Left lung (tissue), 10 donors: Measurements from ENCODE around the gene TXNRD2. TPM values are rescaled to one million over a fixed set of nuclear protein-coding genes. Genes with fewer than 3 reads are reported as not detected.
A peak's percentile ranks its signal among the peaks of the same experiment; 100 is the strongest.

Experiments used
- ATAC-seq: fragments of 200-7000 bp; cut with Tn5 transposase; one replicate; pipeline ENCODE4 v1.9.1; 2020; ENCODE audit warnings: moderate library complexity
- DNase-seq, 4 donors: peaks; one replicate each; pipeline ENCODE4 v3.0.0-alpha.2; 2013 to 2020
- H3K27ac ChIP-seq, 2 donors: fragments of 200-600 bp; sonication (generic) in 1 of 2; one replicate each; pipeline versions ENCODE4 v1.5.0 to v1.8.0; 2020 to 2021
- H3K27me3 ChIP-seq, 2 donors: fragments of 200-600 bp; sonication (generic) in 1 of 2; one replicate each; pipeline versions ENCODE4 v1.5.0 to v1.8.0; 2020 to 2021
- H3K36me3 ChIP-seq, 2 donors: fragments of 200-600 bp; sonication (generic) in 1 of 2; one replicate each; pipeline versions ENCODE4 v1.5.0 to v1.8.0; 2020 to 2021
- H3K4me1 ChIP-seq, 2 donors: fragments of 200-600 bp; one replicate each; pipeline ENCODE4 v1.8.0; 2021
- H3K4me3 ChIP-seq, 2 donors: fragments of 200-600 bp; sonication (generic) in 1 of 2; one replicate each; pipeline versions ENCODE4 v1.5.0 to v1.8.0; 2020 to 2021; ENCODE audit warnings: mild to moderate bottlenecking in 1 of 2
- H3K9me3 ChIP-seq, 2 donors: fragments of 200-600 bp; sonication (generic) in 1 of 2; one replicate each; pipeline versions ENCODE4 v1.5.0 to v1.8.0; 2020 to 2021
- intact Hi-C, 2 donors: fragments of 100-400 bp; cut with DNase I; formaldehyde crosslinking; loops; one replicate each; pipeline versions ENCODE4 v1.11.2 to v1.14.2; 2022
- polyA plus RNA-seq, 6 donors: library from polyadenylated mRNA; unstranded; fragments of 120-200 nt; gene quantifications; one replicate each; pipeline ENCODE4 v1.2.1, GENCODE V29; 2013; ENCODE audit not compliant: insufficient read length in 6 of 6
- total RNA-seq, 2 donors: library from RNA; stranded (reverse); fragmentation: NEBNext Ultra II Directional; extraction: Animal tissue kit (Norgen Biotek cat#: 25700); gene quantifications; one replicate each; pipeline ENCODE4 v1.2.1, GENCODE V29; 2021
- TF ChIP-seq, protein P1 (sequence below), 2 donors: fragments of 200-600 bp; sonication (generic) in 1 of 2; IDR thresholded peaks; one replicate each; pipeline versions ENCODE4 v1.5.0 to v1.8.0; 2021; ENCODE audit warnings: antibody characterized with exemption in 2 of 2
- donor health status: DM: no; HTN: yes; CAD: no.
- donor health status: DM: no; HTN: no; CAD: no.

TXNRD2 gene
- total and polyA plus RNA-seq, 8 donors, result 17.6 to 42.8 (median 22.2) TPM

DNA sequence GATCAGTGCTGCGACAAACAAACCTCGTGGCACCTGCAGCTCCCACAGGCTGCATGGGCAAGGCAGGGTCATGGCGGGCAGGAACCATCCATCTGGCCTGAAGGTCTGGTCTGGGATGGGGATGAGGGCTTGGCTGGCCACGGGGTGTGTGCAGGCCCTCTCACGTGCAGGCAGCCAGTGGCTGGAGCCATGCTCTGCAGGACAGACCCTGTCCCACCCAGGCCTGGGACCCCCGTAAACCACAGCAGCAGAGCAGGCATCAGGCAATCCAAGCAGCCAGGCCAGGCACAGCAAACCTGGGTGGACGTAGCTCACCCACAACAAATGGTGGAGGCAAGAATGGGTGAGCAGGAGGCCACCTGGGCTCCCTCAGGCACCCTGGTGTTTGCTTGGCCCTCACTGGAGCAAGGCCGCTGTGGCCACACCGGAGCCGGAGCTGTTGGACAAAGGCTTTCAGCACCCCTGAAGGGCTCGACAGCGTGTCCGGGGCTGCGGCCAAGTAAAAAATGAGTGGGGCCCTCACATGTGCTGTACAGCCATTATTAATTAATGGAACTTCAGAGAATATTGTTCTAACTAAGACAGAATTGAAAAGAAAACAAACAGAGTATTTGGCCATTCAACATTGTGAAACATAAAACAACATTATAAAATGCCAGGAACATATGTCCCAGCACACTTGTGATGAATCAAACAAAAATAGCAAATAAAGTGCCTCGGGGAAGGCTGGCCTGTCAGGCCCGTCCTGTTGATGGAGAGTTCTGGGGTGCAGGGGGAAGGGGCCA lies 63.0 kb downstream of the TXNRD2 start:
- Histone ChIP-seq H3K27me3 (no peaks in the 10 kb centered on the region), H3K4me1 (peaks cover 15 to 39% of the 10 kb centered on the region in 2 donors), H3K9me3 (no peaks in the 10 kb centered on the region), H3K4me3 (no peak overlapping the region), H3K27ac (no peak overlapping the region), H3K36me3 (peaks cover 0 to 34% of the 10 kb centered on the region in 2 donors)
- TF ChIP-seq, protein P1, sequence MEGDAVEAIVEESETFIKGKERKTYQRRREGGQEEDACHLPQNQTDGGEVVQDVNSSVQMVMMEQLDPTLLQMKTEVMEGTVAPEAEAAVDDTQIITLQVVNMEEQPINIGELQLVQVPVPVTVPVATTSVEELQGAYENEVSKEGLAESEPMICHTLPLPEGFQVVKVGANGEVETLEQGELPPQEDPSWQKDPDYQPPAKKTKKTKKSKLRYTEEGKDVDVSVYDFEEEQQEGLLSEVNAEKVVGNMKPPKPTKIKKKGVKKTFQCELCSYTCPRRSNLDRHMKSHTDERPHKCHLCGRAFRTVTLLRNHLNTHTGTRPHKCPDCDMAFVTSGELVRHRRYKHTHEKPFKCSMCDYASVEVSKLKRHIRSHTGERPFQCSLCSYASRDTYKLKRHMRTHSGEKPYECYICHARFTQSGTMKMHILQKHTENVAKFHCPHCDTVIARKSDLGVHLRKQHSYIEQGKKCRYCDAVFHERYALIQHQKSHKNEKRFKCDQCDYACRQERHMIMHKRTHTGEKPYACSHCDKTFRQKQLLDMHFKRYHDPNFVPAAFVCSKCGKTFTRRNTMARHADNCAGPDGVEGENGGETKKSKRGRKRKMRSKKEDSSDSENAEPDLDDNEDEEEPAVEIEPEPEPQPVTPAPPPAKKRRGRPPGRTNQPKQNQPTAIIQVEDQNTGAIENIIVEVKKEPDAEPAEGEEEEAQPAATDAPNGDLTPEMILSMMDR (IDR thresholded peaks at IDR 0.05), result no peak
- ATAC-seq (no peak), DNase-seq (peak in 1 of 4 donors; percentile 73)
- intact Hi-C loops, result no loop called here

DNA sequence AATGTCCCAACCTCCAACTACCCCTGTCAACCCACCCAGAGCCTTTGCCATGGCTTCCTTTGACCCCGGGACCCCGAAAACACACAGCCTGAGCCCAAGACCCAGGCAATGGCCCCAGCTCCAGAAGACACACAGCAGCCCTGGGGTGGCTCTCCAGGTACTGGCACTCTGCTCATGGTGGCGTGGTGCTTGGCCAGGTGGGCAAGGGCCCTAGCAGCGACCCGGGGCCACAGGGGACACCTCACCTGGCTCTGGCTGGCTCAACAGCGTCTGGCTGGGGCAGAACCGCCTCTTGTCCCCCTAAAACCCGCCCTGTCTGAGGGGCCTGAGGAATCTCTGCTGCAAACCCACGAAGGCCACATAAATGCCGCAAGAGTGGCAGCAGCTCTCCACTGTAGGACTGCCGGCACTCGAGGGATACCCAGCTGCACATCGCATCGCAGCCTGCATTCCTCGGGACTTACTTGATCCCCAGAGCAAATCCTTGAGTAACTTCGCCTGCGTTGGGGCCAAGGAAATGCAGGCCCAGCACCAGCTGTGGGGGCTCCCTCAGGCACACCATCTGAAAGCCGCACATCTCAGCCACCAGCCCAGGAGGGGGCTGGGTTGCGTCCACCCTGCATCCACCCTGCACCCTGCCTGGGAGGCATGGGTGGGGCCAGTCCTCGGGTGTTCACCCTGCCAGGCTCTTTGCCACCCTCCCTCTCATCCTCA lies 63.8 kb downstream of the TXNRD2 start:
- Histone ChIP-seq H3K36me3 (peaks cover 0 to 30% of the 10 kb centered on the region in 2 donors), H3K27ac (no peak overlapping the region), H3K27me3 (no peaks in the 10 kb centered on the region), H3K4me3 (no peak overlapping the region), H3K9me3 (no peaks in the 10 kb centered on the region), H3K4me1 (peaks cover 16 to 40% of the 10 kb centered on the region in 2 donors)
- intact Hi-C loops, result no loop called here
- DNase-seq, result peak in 1 of 4 donors; percentile 61
- TF ChIP-seq, protein P1 (IDR thresholded peaks at IDR 0.05), result no peak
- ATAC-seq, result no peak

DNA sequence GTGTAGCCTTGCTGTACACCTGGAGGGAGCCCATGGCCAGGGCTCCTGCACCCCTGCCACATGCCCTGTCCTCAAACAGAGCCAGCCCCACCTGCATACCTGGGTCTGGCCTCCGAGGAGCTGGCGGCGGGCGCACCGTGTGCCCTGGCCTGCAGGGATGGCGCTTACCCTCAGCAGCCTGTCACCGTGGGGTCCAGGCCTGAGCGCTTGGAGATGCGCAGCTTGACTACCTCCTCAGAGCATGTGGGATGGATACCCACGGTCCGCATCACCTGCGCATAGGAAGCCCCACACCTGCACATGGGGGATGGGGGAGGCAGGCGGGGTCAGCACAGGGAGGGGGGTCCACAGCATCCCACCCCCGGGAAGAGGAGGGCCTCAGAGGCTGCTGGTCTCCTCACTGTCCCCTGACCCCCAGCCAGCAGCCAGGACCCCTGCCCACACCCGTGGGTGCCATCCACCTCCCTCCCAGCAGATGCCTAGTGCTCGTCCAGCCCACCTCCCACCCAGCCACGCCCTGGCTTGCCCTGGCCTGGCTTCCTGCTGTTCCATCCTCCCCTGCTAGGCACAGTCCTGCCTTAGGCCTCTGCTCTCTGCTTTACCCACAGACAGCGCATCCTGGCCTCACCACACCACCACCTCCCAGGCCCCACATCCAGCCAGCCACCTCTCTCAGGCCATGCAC lies 64.5 kb downstream of the TXNRD2 start:
- H3K9me3 ChIP-seq, result no peaks in the 10 kb centered on the region
- no peak for ATAC-seq
- H3K4me1 ChIP-seq, result peaks cover 16 to 40% of the 10 kb centered on the region in 2 donors
- intact Hi-C loops, result no loop called here
- H3K27me3 ChIP-seq, result no peaks in the 10 kb centered on the region
- peak in 2 of 4 donors; percentile 30 to 58 for DNase-seq
- H3K36me3 ChIP-seq, result peaks cover 0 to 28% of the 10 kb centered on the region in 2 donors
- H3K4me3 ChIP-seq, result no peak overlapping the region
- H3K27ac ChIP-seq, result no peak overlapping the region
- TF ChIP-seq, protein P1 (IDR thresholded peaks at IDR 0.05), result no peak

DNA sequence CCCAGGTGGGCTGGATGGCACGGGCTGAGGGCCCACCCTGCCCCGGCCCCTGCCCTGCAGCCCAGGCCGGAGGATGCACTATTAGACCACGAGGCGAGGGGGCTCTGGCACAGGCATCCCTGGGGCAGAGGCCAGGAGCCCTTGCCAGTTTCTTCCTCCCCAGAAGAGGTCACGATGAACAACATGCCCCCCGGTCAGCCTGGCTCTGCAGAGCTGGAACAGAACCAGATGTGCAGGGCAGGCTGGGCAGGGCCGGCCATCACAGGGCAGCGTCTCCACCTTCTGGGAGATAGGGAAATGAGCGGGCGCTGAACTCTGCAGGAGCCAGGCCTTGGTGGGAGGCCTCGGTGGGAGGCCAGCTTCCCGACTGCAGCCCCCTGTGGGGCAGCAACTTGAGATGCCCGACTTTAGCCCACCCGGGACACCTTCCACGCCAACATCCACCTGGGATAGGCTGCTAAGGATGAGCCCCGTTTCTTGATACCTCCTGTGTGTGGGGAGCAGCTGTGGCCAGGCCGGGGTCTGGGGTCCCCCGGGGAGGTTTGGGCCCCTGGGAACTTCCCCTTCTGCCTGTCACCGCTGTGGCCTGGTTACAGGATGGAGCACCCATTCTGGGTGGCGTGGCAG lies 65.2 kb downstream of the TXNRD2 start:
- Histone ChIP-seq H3K27me3 (no peaks in the 10 kb centered on the region), H3K9me3 (no peaks in the 10 kb centered on the region), H3K4me3 (no peak overlapping the region), H3K4me1 (peaks cover 16 to 35% of the 10 kb centered on the region in 2 donors), H3K27ac (no peak overlapping the region), H3K36me3 (peaks cover 0 to 28% of the 10 kb centered on the region in 2 donors)
- DNase-seq, result peak in 2 of 4 donors; percentile 31 to 47
- intact Hi-C loops, result no loop called here
- TF ChIP-seq, protein P1 (IDR thresholded peaks at IDR 0.05), result no peak
- ATAC-seq, result no peak
